Measurements from ENCODE around the gene TTC7B.

Gene TTC7B

DNA sequence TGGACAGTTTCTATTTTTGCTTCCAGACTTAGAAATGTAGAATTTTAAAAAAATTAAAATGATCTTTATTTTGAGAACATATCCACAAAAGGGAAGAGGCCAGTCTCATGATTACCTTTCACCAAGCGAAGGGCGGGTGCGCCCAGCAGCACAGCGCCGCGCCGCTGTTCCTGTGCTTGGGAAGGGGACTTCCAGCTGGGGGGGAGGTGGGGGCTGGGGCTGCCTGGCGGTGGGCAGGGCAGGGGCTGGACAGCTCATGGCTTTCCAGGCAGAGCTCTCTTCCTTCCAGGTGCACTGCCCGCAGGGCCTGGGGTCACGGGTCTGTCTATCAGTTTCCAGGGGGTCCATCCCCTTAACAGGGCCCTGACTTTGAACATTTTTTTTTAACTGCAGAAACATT is 199.9 kb downstream of the TTC7B start:
- no peak for DNase-seq (ENCODE audit: low spot score)

DNA sequence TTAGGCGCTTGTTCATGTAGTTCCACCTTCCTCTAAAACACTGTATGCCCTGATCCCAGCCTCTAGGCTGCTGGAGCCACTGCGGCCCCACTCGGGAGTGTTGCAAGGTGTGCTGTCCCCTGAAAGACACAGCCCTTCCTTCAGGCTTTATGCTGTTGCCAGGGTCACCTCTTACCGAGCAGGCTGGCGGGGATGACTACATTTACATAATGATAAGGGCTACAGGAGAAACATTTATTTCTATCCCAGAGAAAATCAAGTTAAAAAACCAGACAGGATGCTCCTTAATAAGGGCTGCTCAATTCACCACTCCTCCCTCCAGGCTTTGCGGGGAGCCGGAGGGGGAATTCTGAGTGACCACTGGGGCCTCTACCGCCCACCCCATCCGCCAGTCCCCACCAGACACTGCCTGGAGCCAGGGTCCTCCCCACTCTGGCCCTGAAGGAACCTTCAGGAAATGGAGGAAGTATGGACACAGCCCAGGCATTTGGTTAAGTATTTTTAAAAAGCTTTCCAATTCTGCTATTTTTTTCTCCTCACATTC is 200.6 kb downstream of the TTC7B start:
- DNase-seq (ENCODE audit: low spot score): no peak

DNA sequence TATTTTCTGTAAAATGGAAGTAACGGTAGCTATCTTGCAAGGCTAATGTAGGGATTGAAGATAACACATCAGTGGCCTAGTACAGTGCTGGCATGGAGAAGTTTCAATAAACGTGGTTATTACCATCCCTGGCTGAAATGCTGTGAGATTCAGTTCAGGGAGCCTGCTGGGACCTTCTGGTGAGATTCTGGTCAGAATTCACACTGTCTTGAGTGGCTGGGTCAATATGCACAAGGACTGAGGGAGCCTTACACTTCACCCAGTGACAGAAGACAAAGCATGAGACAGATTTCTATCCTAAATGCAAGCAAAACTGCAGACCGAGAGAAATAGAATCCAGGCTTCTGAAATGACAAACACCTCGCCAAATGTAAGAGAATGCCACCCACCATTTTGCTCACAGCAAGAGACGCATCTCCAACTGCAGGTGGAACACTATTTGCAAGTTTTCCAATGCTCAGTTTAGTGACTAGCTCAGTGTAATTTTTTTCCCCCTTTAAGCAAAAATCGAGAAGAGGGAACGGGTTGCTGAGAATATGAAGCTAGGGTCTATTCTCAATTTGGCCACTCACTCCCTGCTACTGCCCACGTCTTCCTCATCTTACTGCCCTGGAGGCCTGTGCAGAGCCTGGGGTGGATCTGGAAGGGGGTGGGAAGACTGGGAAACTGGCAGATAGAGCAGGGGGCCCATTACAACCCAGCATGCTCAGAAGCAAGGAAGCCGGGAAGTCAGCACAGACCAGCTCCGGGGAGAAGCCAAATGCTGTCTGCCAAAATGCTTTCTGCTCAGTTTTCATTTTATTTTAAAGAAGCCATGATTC is 201.3 kb downstream of the TTC7B start:
- no peak for DNase-seq (ENCODE audit: low spot score)

DNA sequence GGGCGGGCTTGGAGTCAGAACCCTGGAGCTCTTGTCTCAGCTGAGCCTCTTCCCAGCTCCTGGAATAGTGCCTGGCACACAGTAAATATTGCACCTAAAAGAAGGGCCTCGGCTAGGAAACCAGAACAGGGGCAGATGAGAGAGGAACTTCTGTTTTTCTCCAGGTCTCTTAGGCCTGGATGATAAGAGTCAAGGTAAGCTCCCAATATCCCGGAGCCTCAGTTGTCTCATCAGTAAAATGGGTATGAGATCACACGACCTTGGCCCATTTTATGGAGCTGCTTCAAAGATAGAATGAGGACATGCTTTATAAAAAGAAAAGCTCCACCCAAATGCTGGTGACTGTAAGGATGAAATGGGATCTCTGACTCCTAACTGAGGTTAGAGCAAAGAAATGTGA is 202.2 kb downstream of the TTC7B start:
- no peak for DNase-seq (ENCODE audit: low spot score)

DNA sequence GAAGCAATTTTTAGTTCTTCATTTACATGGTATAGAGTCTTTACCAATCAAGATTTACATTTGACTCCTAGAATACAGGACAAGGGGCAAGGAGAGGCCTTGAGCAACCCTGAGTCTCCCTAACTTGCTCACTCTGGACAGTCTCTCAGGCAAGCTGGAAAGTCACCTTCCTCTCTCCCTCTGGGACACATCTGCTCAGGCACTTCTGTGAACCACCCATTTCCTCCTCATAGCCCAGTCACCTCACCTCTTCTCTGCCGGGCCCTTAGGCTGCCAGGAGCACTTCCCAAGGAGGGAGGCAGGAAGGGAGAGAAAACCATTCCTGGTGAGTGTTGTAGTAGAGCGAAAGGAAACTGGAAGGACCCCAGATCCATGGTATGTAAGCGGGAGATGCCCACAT is 202.8 kb downstream of the TTC7B start:
- no peak for DNase-seq (ENCODE audit: low spot score)

DNA sequence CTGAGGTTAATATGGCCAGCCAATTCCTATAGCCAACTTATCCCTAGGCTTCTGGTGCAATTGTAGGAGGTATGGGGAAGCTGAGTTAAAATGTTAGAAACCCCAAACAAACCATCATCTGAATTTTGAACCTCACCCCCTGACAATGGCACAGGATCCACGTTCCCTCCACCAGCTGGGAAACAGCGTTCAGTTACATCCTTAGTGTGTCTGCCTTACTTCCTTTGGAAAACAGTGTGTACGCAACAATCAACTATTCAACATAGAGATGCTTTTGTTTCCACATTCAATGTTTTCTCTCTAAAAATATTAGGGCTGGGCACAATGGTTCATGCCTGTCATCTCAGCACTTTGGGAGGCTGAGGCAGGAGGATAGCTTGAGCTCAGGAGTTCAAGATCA is 203.4 kb downstream of the TTC7B start:
- DNase-seq (ENCODE audit: low spot score): no peak

DNA sequence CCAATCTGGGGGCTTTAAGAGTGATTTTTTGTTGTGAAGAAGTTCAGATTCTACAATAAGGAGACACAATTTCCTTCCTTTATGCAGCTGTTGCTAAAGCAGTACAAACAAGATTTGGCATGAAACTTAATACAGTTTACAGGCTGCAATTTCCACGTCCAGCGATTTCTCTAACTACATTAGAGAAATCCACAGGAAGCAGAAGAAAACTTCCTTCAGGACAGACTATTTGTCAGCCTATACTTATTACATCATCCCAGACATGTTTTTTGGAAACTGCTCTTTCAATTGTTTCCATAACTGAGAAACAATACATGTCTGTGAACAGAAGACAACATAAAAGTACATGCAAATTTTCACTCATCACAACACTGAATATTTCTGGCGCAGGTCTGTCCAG is 204.3 kb downstream of the TTC7B start:
- DNase-seq (ENCODE audit: low spot score): no peak

DNA sequence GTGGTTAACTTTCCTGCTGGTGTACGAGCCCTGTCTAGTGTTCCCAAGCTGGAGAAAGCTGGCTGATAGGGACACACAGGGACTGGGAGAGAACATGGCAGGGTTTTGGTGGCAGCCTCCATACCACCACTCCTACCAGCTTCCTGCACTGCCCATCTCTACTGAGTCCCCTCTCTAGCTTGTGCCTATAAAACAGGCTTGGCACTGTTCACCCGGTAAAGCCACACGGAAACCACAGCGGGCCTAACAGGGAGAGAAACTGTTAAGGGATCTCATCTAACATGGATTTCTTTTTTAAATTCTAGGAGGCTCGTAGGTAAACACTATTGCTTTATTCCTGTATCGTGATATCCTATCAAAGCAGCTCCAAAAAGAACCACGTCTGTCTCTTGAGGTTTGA is 204.7 kb downstream of the TTC7B start:
- DNase-seq (ENCODE audit: low spot score): no peak

DNA sequence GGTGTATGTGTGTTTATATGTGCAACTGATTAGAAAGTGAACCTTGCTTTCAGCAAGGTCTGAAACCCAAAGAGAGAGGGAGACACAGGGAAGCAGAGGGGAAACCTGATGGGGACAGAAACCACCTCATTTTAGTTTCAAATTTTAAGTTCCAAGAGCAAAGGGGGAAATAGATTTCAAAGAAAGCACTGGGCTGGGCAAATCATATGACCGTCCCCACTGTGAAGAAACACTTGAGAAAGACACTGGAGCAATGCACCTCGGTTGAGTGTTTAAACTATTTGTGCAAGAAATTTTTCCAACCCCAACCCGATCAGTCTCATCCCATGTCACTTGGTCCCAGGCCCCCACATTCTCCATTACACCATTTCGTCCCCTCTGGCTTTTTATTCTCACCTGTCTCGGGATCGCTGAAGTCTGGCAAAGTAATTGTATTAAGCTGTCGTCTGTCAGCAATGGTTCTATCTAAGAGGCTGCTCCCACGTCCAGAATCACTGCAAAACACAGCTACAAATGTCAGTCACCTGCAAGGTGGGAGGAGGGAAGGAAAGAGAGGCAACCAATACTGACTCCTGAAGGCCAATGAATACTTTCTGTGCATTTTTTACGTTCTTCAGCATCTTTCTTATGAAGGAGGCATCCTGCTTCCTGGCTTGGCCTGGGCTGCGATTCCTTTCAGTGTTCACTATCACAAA is 205.7 kb downstream of the TTC7B start:
- DNase-seq (ENCODE audit: low spot score): no peak

DNA sequence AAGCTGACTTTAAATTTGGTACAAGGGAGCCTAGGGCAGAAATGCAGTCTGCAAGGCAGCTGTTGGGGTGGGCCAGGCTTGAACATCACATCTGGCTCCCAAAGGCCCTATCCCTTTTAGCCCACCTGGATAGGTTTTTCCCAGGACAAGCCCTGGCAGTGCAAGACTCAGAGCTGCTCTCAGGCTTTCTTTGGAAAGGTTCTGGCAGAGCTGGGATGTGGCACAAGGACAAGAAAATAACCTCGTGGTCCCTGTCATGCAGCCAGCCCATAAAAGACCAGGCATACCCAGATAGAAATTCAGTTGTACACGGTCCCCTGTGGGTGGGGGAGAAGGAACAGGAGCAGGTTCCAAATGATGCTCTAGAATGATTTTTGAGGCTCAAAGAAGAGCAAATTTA is 206.9 kb downstream of the TTC7B start:
- no peak for DNase-seq (ENCODE audit: low spot score)

DNA sequence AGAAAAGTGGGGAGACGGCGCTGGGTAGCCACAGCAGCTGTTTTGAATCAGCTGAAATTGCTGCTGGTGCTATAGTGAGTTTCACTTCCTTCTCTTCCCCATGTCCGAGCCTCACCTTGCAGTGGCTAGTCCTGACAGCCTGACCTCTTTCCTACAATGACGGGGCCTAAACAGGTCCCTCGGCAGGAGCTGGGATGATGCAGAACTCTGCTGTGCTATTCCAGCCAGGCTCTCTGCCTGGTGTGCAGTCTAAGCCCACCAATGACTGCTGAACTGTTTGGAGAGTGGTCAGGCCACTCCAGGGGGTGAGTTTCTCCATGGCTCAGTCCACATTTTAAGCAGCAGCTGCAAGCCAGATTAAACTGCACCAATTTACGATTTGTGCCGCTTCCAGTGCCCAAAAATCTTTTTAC is 207.3 kb downstream of the TTC7B start:
- no peak for DNase-seq (ENCODE audit: low spot score)

DNA sequence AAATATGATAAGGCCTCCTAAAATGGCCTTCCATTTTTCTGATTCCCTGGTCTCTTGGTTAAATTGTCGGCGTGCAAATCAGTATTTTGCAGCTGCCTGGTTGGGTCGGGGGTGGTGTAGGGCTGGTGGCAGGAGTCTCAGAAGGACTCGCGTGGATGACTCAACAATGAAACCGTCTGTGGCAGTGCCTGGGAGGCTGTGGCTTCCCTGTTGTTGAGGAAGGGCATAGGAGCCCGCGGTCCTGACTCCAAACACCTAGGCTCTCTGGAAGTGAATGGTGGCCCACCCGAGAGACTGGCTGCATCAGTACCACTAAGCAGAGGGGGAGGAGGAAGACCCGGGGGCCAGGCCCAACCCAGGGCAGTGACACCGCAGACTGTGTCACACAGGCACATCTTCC is 207.9 kb downstream of the TTC7B start:
- DNase-seq (ENCODE audit: low spot score): peak; percentile 4

DNA sequence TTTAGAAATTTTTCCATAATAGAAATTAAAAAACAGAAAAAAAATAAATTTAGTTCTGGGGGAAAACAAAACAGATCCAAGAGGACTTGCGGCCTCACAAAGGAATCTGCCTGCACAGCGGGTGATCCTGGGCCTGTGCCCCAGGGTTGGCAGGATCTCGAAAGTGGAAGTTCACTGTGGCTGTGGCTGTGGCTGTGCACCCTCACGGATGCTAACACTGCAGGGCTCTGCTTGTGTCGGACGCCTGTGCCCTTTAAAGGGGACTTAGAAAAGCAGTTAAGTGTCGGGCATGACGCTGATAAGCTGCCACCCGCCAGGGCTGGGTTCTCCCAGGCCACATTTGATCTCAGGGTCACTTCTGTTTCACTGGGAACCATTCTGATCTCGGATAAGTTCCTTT is 209.1 kb downstream of the TTC7B start:
- DNase-seq (ENCODE audit: low spot score): no peak

DNA sequence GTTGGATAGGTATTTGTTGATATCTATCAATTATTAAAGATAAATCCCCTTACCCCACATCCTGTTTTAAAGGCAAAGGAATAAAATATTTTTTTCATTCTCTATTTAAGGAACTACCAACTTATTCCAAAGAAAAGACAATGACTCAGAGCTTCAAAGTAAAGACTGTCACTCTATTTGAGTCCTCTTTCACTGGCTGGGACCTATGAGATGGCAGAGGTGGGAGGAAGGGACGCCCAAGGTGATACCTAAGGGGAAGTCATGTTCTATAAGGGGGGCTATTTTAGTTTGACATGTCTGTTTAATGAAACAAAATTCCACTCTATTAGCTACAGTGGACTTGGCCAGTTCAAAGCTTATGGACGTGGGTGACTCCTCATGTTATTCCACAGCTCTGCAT is 209.8 kb downstream of the TTC7B start:
- DNase-seq (ENCODE audit: low spot score): no peak

DNA sequence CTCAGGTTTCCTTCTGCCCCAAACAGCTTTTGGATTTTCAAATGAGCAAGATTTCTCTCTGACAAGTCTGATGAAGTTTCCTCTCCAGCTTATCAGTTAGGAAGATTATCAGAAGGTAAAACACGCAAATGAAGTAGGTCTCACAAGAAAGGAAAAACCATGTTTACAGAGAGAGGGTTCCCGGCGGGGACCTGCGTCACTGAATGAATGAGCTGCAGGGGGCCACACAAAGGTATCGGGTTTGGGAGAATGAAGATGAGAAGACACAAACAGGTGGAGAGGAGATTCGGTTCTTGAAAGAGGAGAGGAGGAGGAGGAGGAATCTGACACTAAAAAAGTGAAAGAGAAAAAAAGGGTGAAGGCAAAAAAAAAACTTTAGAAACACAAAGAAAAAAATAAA is 210.8 kb downstream of the TTC7B start:
- DNase-seq (ENCODE audit: low spot score): no peak

DNA sequence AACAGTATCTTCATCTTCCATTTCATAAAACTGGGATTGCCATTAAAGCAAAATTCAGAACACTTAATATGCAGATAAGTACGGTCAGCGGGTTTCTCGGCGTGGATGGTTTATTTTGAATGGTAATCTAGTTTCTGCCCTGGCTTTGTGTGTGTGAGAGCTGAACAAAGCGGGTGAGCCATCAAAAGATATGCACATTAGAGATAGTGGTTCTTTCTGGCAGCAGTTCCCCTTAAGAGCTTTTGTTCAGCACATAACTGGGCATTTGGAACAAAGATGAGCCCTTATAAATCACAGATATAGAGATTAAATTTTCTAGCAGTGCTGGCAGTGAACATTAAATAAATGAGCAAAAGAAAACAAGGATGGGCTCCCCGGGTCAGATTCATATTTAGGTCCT is 211.9 kb downstream of the TTC7B start:
- no peak for DNase-seq (ENCODE audit: low spot score)

DNA sequence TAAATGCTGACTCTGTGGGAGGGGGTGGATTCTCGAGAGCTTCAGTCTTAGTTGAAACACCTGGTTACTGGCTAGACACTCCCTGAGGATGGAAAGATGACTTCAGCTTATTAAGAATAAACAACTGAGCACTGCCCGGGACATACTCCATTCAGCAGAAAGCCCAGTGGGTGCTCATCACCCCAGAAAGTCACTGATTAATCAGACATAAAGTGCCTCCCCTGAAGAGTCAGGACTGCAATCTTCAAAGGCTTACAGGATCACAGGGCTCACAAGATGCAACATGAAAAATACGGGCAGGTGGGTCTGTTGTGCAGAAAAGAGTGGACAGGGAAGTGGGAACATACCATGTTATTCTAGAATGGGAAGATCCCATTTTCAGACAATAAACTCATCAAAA is 212.4 kb downstream of the TTC7B start:
- peak; percentile 11 for DNase-seq (ENCODE audit: low spot score)

DNA sequence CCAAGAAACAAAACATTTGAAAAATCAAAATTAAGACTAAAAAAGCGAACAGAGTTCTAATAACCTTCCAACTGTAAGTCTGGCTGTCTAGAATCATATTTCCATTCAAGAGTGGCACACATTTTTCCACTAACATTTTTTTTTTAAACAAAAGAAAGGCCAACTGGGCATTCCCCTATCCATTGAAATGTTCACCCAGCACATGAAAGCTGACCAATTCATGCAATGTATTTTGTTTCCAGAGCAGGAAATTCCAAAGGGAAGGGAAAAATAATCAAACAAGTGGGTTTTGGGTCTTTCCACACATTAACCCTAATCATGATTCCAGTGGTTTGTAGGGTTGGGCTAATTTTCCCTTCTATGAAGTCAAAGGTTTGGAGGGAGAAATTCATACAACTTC is 212.9 kb downstream of the TTC7B start:
- DNase-seq (ENCODE audit: low spot score): no peak

DNA sequence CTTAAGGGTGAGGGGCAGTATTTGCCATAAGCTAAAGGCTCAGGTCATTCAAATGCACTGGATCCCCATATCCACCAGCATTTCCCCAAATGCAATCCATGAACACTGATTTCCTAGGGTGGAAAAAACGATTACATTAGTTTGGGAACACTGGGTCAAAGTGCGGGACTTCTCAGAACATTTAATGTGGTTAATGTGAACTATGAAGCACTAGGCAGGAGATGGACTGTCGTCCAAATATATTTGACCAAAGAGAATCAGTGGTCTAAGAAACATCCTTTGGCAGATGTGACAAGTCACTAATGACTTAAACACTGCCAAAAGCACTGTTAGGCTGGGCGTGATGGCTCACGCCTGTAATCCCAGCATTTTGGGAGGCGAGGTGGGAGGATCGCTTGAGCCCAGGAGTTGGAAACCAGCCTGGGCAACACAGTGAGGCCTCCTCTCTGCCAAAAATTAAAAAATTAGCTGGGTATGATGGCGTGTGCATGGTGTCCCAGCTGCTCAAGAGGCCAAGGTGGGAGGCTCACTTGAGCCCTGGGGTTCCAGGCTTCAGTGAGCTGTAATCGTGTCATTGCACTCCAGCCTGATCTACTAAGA is 214.0 kb downstream of the TTC7B start:
- DNase-seq (ENCODE audit: low spot score): no peak

DNA sequence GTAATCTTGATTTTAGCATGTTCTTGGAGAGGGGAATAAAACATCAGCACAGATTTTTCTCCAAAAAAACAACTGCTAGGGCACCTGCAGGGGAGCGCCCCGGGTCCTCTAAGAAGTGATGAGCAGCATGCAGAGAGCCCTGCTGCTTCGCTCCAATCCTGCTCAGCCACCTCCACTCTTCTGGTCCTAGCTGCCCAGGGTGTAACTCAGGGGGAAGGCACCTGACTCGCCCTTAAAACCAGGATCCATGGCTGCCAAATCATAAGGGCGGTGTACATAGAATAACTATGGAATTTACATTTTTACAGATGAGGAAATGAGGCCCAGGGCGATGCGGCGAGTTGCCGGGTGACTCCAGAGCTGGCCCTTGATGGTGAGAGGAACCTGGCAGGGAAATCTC is 214.7 kb downstream of the TTC7B start:
- DNase-seq (ENCODE audit: low spot score): no peak

DNA sequence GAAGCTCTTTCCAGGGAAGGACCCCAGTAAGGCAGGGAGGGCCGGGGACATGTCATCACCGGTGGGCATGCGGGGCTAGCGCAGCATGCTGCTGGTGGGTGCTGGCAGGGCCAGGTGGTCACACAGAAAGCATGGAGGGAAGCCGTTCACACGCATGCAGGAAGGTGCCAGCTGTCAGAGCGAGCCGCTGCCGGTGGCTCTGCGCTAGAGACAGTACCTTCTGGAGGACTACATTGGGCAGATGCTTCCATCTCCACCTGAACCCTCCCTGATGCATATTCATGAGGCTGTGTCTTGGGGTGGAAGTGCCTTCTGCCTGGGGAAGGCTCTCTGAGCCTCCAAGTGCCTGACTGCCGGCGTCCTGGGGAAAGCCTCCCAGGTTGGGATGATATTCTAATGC is 215.6 kb downstream of the TTC7B start:
- no peak for DNase-seq (ENCODE audit: low spot score)

DNA sequence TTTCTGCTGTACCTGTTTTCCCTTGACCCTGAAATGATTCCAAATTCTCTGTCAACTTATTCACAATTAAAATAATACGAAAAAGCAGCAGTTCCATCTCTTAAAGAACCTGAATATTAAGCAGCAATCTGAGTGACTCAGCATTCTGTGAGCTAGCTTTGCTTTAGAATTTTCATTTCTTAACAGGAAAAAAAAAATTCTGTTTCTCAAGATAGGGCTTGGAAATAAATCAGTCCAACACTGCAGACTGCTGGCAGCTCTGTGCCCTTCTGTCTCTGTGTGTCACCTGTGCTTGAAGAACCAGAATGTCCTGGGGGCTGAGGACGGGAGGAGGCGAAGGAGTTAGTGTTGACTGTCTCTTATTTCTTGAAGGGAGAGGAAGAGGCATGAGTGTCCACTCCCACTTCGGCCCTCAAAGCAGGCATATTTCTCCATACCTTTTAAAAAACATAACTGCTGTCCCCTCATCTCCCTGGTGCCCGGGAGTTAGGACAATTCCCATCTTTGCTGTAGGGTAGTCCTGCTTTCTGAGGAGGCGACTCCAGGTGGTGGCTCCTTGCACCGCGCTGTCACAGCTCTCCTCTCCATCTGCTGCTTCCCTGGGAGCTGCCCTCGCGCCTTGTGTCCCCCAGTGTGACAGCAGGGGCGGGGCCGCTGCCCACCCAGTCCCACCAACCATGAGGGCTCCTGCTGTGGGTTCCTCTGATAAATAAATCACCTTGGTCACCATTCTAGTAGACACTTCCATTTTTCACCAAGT is 216.3 kb downstream of the TTC7B start:
- peak; percentile 15 for DNase-seq (ENCODE audit: low spot score)

Data from kidney tubule cell (primary cell).